ENCODE measurements around the gene SMIM9.
"Not testable (repeated sequence)": the region's sequence is repeated elsewhere in the genome, so short reads cannot be mapped to it uniquely, and the experiment has no call there.

SMIM9 gene

DNA sequence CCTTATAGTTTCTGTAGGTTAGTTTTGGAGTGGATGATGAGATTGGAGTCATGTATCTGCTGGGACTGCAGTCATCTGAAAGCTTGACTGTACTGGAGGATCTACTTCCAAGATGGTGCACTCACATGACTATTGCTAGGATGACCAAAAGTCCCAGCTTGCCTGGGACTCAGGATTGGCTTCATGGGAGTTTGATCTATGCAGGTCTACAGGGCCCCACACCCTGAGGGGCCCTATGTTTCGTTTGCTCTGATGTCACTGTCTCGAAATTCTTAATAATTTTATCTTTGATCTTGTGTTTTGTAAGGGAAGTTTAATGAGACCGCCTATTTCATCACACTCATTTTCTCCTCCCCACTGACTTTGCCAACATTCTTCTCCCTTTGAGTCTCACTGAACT is at the start of gene SMIM9:
SMIM9 (minus strand) TSS at position 101 of the 400 bp plus-strand sequence. CDS start 3,806 bp downstream, outside the sequence.
- DNase-seq (ENCODE audit: low read depth) = no peak

DNA sequence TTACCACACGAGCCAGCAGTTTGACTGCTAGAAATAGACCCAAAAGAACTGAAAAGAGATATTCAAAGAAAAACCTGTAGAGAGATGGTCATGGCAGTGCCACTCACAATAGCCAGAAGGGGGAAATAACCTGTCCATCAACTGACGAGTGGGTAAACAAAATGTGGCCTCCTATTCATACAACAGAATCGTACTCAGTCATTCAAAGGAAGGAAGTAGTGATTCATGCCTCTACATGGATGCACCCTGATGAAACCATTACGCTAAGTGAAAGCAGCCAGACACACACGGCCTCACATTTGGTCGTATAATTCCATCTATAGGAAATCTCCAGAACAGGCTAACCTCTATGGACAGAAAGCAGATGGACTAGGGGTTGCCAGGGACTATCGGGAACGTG is 49.6 kb upstream of the SMIM9 start:
- DNase-seq (ENCODE audit: low read depth) = not testable (repeated sequence)

GRCh38 chrX:154873329-154873728 is 38.9 kb upstream of the SMIM9 start:
- no peak for DNase-seq (ENCODE audit: low read depth)

GRCh38 chrX:154868522-154868921 is 34.1 kb upstream of the SMIM9 start:
- not testable (repeated sequence) for DNase-seq (ENCODE audit: low read depth)

DNA sequence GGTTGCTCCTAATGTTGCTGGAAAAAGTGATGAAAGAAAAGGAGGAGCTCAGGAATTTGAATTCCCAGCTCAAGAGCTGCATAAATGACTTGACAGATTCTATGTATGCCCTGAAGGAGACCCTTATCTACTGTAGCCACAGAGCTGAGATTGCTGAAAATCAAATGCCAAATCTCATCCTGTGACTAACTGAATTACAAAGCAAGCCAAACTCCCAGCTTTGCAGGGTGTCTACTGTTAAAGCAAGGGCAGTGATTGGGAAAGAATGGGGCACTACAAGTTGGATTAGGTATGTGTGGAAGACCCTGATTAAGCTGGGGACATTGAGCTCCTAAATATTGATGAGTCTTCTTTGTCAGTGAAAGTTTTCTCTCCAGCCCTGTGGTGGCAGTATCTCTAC is 20.8 kb upstream of the SMIM9 start:
- DNase-seq (ENCODE audit: low read depth) = no peak

DNA sequence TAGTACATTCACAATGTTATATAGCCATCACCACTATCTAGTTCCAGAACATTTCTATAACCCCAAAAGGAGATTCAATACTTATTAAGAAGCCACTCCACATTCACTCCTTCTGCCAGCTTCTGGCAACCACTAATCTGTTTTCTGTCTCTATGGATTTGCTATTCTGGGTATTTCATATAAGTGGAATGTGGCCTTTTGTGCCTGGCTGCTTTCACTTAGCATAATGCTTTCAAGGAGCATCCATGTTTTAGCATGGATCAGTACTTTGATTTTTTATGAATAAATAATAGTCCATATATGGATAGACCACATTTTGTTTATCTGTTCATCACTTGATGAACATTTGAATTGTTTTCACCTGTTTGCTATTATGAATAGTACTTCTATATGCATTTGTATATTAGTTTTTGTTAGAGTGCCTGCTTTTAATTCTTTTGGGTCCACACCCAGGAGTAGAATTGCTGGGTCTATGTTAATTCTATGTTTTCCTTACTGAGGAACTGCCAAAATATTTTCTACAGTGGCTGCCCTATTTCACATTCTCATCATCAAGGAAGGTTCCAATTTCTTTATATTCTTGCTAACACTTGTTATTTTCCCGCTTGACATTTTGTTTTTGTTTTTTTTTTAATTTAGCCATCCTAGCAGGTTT is 16.6 kb upstream of the SMIM9 start:
- DNase-seq (ENCODE audit: low read depth) = no peak

GRCh38 chrX:154840856-154841255 is 6.4 kb upstream of the SMIM9 start:
- DNase-seq (ENCODE audit: low read depth) = no peak

GRCh38 chrX:154836163-154836562 is 1.7 kb upstream of the SMIM9 start:
- no peak for DNase-seq (ENCODE audit: low read depth)

DNA sequence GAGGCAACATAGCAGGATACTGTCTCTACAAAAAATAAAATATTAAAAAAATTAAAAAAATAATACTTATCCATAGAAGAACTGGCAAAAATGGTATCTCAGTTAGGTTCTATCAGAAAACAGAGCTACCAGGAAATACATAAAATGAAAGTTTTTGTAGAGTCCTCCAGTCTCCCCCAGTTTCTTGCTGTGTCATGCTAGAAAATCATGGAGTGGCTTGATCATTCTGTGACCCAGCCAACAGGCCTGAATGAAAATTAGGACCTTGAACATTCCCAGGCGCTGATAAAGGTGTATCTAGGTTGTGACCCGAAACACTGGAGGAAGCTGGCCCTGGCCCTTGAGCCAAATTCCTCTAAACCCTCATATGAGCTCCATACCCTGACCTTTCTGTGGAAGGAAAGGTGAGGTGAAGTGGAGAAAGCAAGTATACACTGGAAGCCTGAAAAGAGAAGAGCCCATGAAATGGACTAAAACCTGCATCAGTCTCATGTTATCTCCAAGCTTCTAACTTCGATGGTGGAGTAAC is 652 bp downstream of the SMIM9 start:
- DNase-seq (ENCODE audit: low read depth) = no peak

GRCh38 chrX:154829926-154830442 is 4.5 kb downstream of the SMIM9 start:
- no peak for DNase-seq (ENCODE audit: low read depth)

- no peak for DNase-seq (ENCODE audit: low read depth)
Measured at GRCh38 chrX:154829134-154829533, 5.3 kb downstream of the SMIM9 start.

GRCh38 chrX:154828016-154828408 is 6.5 kb downstream of the SMIM9 start:
- DNase-seq (ENCODE audit: low read depth) = no peak

DNA sequence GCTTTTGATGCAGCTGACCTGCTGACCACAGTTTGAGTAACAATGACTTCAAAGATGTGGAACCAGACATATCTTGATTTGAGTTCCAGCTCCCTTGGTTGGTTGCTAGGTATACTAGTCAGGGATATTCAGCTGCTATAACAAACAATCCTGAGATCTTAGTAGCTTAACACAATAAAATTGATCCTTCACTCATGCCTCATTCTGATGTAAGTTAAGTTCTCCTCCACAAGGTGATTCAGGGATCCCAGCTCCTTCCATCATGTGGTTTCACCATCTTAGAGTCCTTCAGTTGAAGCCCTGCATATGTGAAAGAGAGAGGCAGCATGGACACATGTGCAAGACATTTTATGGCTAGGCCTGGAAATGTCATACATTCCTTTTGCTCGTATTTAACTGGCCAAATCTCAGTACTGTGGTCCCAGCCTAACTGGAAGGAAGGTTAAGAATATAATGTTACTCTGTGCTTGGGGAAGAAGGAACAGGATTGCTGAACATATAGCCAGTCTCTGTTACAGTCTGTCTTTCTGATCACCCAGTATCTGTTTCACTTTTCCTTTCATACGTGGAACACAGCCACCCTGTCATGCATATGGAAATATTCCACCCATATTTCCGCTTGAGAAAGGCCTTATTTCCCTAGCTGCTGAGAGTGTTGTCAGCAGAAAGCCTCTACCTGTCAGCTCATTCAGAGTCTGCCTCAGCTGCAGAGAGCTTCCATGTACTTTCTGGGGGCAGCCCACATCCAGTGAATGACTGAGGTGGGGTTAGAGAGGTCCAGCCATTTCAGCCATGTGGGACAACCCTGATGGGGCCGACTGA is 7.1 kb downstream of the SMIM9 start:
- DNase-seq (ENCODE audit: low read depth) = no peak

DNA sequence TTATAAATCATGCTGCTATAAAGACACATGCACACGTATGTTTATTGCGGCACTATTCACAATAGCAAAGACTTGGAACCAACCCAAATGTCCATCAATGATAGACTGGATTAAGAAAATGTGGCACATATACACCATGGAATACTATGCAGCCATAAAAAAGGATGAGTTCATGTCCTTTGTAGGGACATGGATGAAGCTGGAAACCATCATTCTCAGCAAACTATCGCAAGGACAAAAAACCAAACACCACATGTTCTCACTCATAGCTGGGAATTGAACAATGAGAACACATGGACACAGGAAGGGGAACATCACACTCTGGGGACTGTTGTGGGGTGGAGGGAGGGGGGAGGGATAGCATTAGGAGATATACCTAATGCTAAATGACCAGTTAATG is 8.9 kb downstream of the SMIM9 start:
- not testable (repeated sequence) for DNase-seq (ENCODE audit: low read depth)

GRCh38 chrX:154824638-154825037 is 9.8 kb downstream of the SMIM9 start:
- no peak for DNase-seq (ENCODE audit: low read depth)

- no peak for DNase-seq (ENCODE audit: low read depth)
Measured at GRCh38 chrX:154822029-154822428, 12.4 kb downstream of the SMIM9 start.

- no peak for DNase-seq (ENCODE audit: low read depth)
Measured at GRCh38 chrX:154821523-154821922, 12.9 kb downstream of the SMIM9 start.

- DNase-seq (ENCODE audit: low read depth) = no peak
Measured at GRCh38 chrX:154819771-154820341, 14.6 kb downstream of the SMIM9 start.

DNA sequence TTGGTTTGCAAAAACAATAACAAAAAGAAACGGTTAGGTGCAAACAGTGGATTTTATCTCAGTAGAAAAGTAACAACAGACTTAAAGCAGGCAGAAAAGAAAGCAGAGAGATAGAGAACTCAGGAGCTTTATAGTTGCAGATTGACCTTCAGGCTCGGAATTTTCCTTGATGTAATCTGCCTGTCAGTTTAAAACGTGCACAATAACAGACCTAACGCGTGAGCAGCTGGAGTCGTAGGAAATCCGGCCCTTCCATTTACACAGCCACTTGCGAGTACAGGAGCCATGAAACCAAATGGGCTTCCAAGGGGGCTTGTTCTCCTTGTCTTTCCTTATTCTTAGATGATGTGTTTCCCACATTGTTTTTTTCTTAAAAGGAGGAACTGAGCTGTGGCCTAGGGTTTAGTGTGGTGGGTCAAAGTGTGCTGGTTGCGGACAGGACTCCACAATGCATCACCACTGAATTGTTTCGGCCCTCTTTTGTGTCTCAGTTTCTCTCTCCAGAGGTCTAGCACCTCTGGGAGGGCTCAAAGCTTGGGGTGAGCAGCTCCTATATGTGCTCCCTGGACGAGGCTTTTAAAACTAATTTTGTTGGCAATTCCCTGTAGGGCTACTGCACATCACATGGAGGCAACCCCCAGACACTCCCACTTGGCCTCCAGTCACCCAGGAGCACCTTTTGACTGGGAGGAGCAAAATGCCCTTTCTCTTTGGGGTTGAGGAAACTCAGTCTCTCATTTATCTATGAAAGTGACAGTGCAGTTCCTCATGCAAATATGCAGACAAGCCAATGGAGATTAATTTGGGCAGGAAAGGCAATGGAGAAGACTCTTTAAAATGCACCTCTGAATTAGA is 15.3 kb downstream of the SMIM9 start:
- DNase-seq (ENCODE audit: low read depth) = no peak

DNA sequence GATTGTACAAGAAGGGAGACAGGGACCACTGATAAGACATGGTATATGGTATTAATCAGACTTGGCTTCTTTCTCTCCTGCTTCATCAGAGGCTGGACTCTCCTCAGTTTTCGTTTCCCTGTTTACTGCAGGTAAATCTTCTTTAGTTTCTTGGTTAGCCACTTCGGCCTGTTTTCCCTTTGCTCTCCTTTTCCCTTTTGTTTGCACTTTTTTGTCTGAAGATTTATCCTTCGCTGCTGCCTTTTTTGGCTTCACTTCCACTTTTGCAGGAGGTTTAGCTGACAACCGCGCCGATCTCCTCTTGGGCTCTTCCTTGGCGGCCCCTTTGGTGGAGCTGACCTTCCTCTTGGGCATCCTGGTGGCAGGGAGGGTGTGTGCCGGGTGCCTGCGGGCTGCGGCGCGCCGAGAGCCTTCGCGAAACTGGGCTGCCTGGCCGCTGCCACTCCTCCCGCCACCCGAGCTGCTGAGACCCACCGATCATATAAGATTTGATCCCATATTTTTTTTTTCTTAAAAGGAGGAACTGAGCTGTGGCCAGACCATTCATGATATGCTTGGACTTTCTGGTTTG is 17.3 kb downstream of the SMIM9 start:
- not testable (repeated sequence) for DNase-seq (ENCODE audit: low read depth)

- DNase-seq (ENCODE audit: low read depth) = not testable (repeated sequence)
Measured at GRCh38 chrX:154816326-154816898, 18.1 kb downstream of the SMIM9 start.
